Measurements from ENCODE around the gene COL23A1.

GRCh38 chr5:178453224-178453623 is 137.0 kb downstream of the COL23A1 start:
- TF ChIP-seq CTCF (conservative IDR thresholded peaks at IDR 0.05 in 1 of 2, IDR thresholded peaks at IDR 0.05 in 1 of 2; ENCODE audit: low read depth in 1 of 2, low read length in 2 of 2) (no peak), EZH2 (IDR thresholded peaks at IDR 0.05; ENCODE audit: low read length, missing control alignments) (no peak)

All from fibroblast of lung (primary cell).